Natural killer cell (primary cell): ENCODE measurements around the gene DDX4. TPM values are rescaled to one million over a fixed set of nuclear protein-coding genes. Genes with fewer than 3 reads are reported as not detected.

Experiments used
- ATAC-seq, 3 donors: fragments of 150-1000 bp in 2 of 3; fragments of 200-7000 bp in 1 of 3; cut with Tn5 transposase; 1 replicate in 1 of 3; 2 replicates in 2 of 3; pipeline ENCODE4 v1.10.0; 2021; ENCODE audit warnings: mild to moderate bottlenecking in 2 of 3, moderate library complexity in 2 of 3
- DNase-seq, 2 donors: peaks; one replicate each; pipeline versions ENCODE4 v3.0.0 to v3.0.0-alpha.2; 2013 to 2021; ENCODE audit warnings: mixed read lengths in 1 of 2
- H3K27ac ChIP-seq: one replicate; pipeline ENCODE4 v1.5.1; 2013; ENCODE audit warnings: mild to moderate bottlenecking, low read length
- H3K27me3 ChIP-seq: one replicate; pipeline ENCODE4 v1.6.1; 2013; ENCODE audit warnings: low read length; ENCODE audit not compliant: control insufficient read depth, insufficient read depth
- H3K36me3 ChIP-seq: one replicate; pipeline ENCODE4 v1.6.1; 2013; ENCODE audit warnings: low read length; ENCODE audit not compliant: control insufficient read depth, insufficient read depth
- H3K4me1 ChIP-seq: one replicate; pipeline ENCODE4 v1.6.1; 2013; ENCODE audit warnings: low read length; ENCODE audit not compliant: control insufficient read depth, insufficient read depth
- H3K4me3 ChIP-seq: one replicate; pipeline ENCODE4 v1.5.1; 2013; ENCODE audit warnings: low read length
- H3K9me3 ChIP-seq: one replicate; pipeline ENCODE4 v1.6.1; 2013; ENCODE audit warnings: low read length; ENCODE audit not compliant: control insufficient read depth, insufficient read depth
- H3K27ac Mint-ChIP-seq, 2 donors: one replicate each; pipeline ENCODE4 v1.8.0; 2022; ENCODE audit warnings: mild to moderate bottlenecking in 2 of 2, mixed read lengths in 2 of 2, moderate library complexity in 1 of 2
- H3K27me3 Mint-ChIP-seq, 2 donors: one replicate each; pipeline ENCODE4 v1.8.0; 2022; ENCODE audit warnings: low read depth in 2 of 2, mixed read lengths in 2 of 2
- H3K36me3 Mint-ChIP-seq: one replicate; pipeline ENCODE4 v1.8.0; 2022; ENCODE audit warnings: mixed read lengths
- H3K4me1 Mint-ChIP-seq, 2 donors: one replicate each; pipeline ENCODE4 v1.8.0; 2022; ENCODE audit warnings: mixed read lengths in 2 of 2
- H3K4me3 Mint-ChIP-seq: one replicate; pipeline ENCODE4 v1.8.0; 2022; ENCODE audit warnings: mild to moderate bottlenecking, moderate library complexity, mixed read lengths
- H3K9me3 Mint-ChIP-seq, 2 donors: one replicate each; pipeline ENCODE4 v1.8.0; 2022; ENCODE audit warnings: mixed read lengths in 2 of 2
- CTCF ChIP-seq: fragments of 200-600 bp; IDR thresholded peaks from one replicate; pipeline ENCODE4 v1.8.0; 2022; ENCODE audit warnings: antibody characterized with exemption
- WGBS: methylation state at CpG from one replicate; pipeline ENCODE4 v1.1.7; 2013; ENCODE audit warnings: missing lambda C conversion rate; ENCODE audit not compliant: insufficient coverage; 5-methylcytosine and 5-hydroxymethylcytosine counted together
- intact Hi-C: fragments of 100-400 bp; cut with micrococcal nuclease; formaldehyde crosslinking; loops from one replicate; pipeline ENCODE4 v1.14.2; 2022
- total RNA-seq, 4 donors: library from RNA; stranded (reverse); fragments of 120-200 nt in 1 of 4; gene quantifications; one replicate each; pipeline versions ENCODE4 v1.2.3 to v1.2.4, GENCODE V29; 2013 to 2022

Gene DDX4
- total RNA-seq, 3 donors from 2014 or later (not counting 1 experiment from before 2014, with no cell fraction given): not detected

GRCh38 chr5:55817030-55817429 lies 79.2 kb downstream of the DDX4 start:
- Mint-ChIP-seq H3K27ac (no peak overlapping the region), H3K4me1 (no peaks in the 10 kb centered on the region), H3K36me3 (no peaks in the 10 kb centered on the region), H3K9me3 (no peaks in the 10 kb centered on the region), H3K4me3 (no peak overlapping the region), H3K27me3 (peaks cover 16 to 45% of the 10 kb centered on the region in 2 donors)
- no CpG with 5 or more reads among the region's 2 CpGs for WGBS
- DNase-seq: no peak
- no peak for ATAC-seq
- Histone ChIP-seq H3K4me1 (peaks cover 3% of the 10 kb centered on the region), H3K4me3 (no peak overlapping the region), H3K9me3 (no peaks in the 10 kb centered on the region), H3K27me3 (peaks cover 17% of the 10 kb centered on the region), H3K36me3 (no peaks in the 10 kb centered on the region), H3K27ac (no peak overlapping the region)
- intact Hi-C loops: no loop called here
- no peak for TF ChIP-seq CTCF

GRCh38 chr5:55820488-55820887 lies 82.6 kb downstream of the DDX4 start:
- no peaks in the 10 kb centered on the region for H3K36me3 Mint-ChIP-seq
- peaks cover 31 to 55% of the 10 kb centered on the region in 2 donors for H3K27me3 Mint-ChIP-seq
- 96% methylated on average over 6 of the region's 6 CpGs for WGBS
- H3K9me3 Mint-ChIP-seq: no peaks in the 10 kb centered on the region
- no peak for ATAC-seq
- TF ChIP-seq CTCF: no peak
- Histone ChIP-seq H3K4me3 (no peak overlapping the region), H3K4me1 (peaks cover 5% of the 10 kb centered on the region), H3K36me3 (no peaks in the 10 kb centered on the region), H3K9me3 (no peaks in the 10 kb centered on the region), H3K27me3 (peaks cover 36% of the 10 kb centered on the region), H3K27ac (no peak overlapping the region)
- H3K4me1 Mint-ChIP-seq: no peaks in the 10 kb centered on the region
- no peak overlapping the region for H3K27ac Mint-ChIP-seq
- H3K4me3 Mint-ChIP-seq: no peak overlapping the region
- no peak for DNase-seq
- intact Hi-C loops: no loop called here

- Histone ChIP-seq H3K4me3 (no peak overlapping the region), H3K27me3 (peaks cover 38% of the 10 kb centered on the region), H3K36me3 (no peaks in the 10 kb centered on the region), H3K27ac (no peak overlapping the region), H3K9me3 (no peaks in the 10 kb centered on the region), H3K4me1 (peaks cover 5% of the 10 kb centered on the region)
- H3K9me3 Mint-ChIP-seq: no peaks in the 10 kb centered on the region
- H3K4me3 Mint-ChIP-seq: no peak overlapping the region
- H3K27ac Mint-ChIP-seq: no peak overlapping the region
- DNase-seq (peak in 1 of 2 donors; percentile 24), ATAC-seq (peak in 1 of 3 donors; percentile 38)
- H3K4me1 Mint-ChIP-seq: no peaks in the 10 kb centered on the region
- TF ChIP-seq CTCF: no peak
- 10% methylated on average over 45 of the region's 45 CpGs for WGBS
- H3K27me3 Mint-ChIP-seq: peaks cover 31 to 56% of the 10 kb centered on the region in 2 donors
- H3K36me3 Mint-ChIP-seq: no peaks in the 10 kb centered on the region
- intact Hi-C loops: no loop called here
These were observed 84.1 kb downstream of the DDX4 start for GRCh38 chr5:55821731-55822512.
